NCI-H774 (cell line): Measurements from ENCODE around the gene ASCC3.
A peak's percentile ranks its signal among the peaks of the same experiment; 100 is the strongest.

Experiments
- DNase-seq: peaks from one replicate; lab custom pipeline; 2025; lab: John Stamatoyannopoulos, UW

ASCC3 gene

DNA sequence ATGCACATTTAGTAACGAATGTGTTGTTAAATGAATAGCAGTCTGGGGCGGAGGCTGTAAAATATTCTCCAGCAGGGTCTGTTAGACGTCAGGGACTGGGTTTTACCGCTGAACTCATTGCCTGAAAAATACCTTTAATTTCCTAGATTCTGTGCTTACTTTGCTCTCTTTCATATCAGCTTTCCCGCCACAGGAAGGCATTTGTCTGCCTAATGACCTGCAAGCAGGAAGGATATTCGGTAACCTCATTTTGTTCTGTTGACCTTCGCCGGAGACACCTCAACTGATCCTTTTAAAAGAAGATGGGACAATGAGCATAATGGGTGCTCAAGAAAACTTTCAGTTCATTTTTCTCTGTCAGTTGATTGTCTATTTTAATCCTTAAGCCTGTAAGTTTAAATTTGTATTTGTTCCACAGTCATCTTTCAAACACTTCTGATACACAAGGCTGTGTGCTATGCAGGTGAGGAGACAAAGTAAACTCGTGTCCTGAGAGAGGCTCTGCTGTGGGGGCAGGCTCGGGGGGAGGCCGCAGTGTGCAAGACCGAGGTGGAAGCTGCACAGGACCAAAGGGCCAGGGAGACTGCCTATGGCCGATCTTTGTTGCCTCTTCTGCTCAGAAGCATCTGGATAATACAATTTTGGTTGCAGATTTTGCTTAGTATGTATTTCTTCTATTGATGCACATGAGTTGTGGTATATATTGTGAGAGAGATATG is 389.0 kb downstream of the ASCC3 start:
- DNase-seq, result peak; percentile 85

- peak; percentile 70 for DNase-seq
Measured at GRCh38 chr6:100490065-100490464, 391.1 kb downstream of the ASCC3 start.

- no peak for DNase-seq
Measured at GRCh38 chr6:100488244-100488643, 392.9 kb downstream of the ASCC3 start.

- DNase-seq, result no peak
Measured at GRCh38 chr6:100487638-100488037, 393.5 kb downstream of the ASCC3 start.

GRCh38 chr6:100485268-100485667 is 395.9 kb downstream of the ASCC3 start:
- no peak for DNase-seq

GRCh38 chr6:100484474-100484873 is 396.7 kb downstream of the ASCC3 start:
- no peak for DNase-seq

- peak; percentile 98 for DNase-seq
Measured at GRCh38 chr6:100482698-100483097, 398.4 kb downstream of the ASCC3 start.

- DNase-seq, result peak; percentile 82
Measured at GRCh38 chr6:100479179-100480035, 401.7 kb downstream of the ASCC3 start.

DNA sequence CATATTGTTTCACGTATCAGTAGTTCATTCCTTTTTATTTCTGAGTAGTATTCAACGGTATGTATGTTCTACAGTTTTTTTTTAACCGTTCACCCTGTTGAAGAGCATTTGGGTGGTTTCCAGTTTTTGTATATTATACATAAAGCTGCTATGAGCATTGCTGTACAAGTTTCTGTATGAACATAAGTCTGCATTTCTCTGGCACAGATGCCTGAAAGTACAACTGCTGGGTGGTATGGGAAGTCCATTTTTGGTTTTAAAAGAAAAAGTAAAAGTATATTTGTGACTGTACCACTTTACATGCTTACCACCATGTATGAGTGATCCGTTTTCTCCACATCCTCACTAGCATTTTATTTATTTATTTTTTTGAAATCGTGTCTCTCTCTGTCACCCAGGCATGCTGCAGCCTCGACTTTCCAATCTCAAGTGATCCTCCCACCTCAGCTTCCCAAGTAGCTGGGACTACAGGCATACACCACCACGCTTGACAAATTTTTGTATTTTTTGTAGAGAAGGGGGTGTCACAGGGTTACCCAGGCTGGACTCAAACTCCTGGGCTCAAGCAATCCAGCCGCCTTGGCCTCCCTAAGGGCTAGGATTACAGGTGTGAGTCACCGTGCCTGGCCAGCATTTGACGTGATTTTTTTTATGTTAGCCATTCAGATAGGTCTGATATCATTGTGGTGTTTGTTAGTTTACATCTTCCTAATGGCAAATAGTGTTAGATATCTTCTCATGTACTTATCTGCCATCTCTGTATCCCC is 405.4 kb downstream of the ASCC3 start:
- DNase-seq, result no peak

GRCh38 chr6:100473182-100473581 is 407.9 kb downstream of the ASCC3 start:
- DNase-seq, result no peak

GRCh38 chr6:100472674-100473073 is 408.5 kb downstream of the ASCC3 start:
- DNase-seq, result no peak

DNA sequence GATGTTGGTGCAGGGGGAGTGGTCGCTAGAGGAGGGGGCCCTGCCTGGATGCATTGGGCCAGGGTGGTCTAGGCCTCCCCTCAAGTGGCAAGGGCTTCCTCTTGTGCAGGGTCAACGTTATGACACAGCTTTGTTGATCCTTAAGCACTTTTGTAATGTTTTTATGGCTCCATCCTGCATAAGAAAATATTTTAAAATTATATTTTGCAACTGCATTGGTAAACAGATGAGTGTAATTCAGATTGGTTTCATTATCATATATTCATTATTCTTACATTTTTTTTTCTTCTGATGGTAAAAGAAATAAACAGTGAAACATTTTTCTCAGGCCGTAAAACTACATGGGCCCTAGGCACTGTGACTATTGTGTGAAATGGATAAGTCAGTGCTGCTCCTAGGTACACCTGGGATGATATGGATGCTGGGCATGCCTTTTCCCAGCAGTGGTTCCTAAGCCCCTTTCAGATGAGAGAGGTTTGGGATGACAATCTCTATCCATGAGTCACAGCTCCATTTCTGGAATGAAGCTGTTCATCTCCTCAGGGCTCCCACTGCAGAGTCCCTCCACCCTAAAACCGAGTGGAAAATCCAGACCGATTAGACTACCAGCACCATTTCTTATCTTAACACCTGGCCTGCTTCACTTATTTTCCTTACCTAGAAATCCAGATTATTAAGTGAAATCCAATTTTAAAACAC is 410.6 kb downstream of the ASCC3 start:
- no peak for DNase-seq

GRCh38 chr6:100469101-100469859 is 411.8 kb downstream of the ASCC3 start:
- no peak for DNase-seq

DNA sequence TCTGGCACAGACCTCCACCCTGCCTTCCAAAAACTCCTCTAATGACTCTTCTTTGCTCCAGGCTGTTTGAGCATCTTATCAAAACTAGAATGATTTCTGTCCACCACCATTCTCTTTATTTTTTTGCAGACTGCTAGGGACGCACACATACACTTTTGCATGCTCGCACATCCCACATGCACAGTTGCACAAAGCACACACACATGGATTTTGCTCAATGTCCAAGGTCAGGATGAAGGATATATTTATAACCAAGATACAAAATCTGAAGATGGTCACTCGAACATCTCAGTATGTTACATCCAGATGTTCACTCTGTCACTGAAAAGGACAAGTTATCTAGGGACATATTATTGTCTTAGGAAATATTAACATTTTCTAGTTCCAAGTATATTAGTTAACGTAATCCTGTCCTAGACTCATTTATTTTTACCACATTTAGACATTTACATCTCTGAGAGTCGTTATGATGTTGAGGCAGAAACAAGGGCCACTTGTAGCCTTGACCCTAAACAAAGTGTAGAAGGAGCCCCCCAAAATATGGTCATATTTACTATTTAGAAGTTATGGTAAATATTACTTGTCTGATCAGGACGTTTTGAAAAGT is 413.0 kb downstream of the ASCC3 start:
- DNase-seq, result no peak

DNA sequence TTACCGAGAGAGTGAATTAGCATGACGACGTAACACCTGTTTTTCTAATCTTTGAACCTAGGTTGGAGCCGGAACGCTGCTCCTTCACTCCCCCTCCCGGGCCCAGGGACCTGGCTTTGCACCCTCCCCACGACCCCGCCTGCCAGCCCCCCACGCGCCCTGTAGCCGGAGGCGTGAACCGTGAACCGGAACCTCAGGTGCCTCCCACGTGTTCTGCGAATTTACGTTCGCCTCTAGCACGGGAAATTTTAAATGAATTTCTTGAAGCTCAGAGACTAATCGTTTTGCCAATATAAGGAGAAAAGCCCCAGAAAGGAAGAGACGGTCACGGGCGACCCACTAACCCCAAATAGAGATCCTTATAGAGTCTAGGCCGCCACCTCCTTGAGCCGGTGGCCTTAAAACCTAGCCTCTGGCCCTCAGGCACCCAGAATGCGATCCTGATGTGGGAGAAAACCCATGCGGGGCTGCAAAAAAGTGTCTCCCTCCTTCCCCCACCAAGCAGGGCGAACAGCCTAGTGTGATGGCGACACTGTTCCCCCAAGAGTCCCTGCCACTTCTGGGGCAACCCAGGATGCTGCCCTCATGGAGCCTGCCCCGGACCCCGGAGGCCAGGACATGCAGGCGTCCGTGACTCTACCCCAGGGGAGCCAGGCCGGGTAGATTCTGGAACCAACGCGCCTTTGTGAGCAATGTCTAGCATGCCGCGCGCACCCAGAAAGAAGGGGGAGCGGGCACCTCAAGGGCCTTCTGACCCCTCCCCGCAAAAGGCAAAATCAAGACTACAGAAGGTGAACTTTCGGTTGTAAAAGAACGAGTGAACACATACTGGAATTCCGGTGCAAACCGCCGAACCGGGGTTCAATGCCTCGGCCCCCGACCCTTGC is 413.8 kb downstream of the ASCC3 start:
- DNase-seq, result no peak

GRCh38 chr6:100466410-100467128 is 414.6 kb downstream of the ASCC3 start:
- peak; percentile 92 for DNase-seq

DNA sequence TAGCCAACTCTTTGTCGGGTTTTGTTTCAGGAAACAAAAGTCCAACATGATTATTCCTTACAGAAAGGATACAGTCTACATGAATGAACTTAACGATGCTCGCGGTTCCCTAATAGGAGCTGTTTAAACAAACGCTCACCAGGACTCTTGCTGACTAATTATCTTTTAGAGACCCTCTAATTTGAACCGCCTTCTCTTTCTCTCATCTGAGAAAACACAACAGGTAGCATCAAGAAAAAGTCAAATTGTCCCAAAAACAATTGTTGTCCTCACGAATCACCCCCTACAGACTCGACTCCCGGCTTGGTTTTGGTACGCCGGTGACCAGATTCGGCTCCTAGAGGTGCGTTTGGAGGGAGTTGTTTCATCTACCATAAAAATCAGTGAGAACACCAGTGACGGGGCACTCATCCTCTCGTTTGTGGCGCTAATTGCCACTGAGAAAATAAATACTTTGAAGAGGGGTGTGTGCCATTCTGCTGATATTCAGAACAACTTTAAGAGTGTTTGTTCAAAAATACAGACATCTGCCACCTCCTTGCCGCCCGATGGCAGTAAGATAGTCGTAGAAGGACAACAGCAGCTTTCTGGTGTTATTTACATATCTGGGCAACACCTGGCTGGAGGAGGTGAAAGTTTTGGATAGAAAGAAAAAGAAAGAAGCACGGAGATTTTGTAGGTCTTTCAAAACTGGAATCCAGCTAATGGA is 415.3 kb downstream of the ASCC3 start:
- peak; percentile 81 for DNase-seq
